Cardiac muscle cell (in vitro differentiated cells and primary cell): ENCODE data around the gene TNC. TPM values are rescaled to one million over a fixed set of nuclear protein-coding genes. Genes with fewer than 3 reads are reported as not detected.

Experiments used
- DNase-seq, 2 donors: peaks; one replicate each; pipeline versions ENCODE4 v3.0.0 to v3.0.0-alpha.2; 2010 to 2017; ENCODE audit warnings: low read depth in 1 of 2, low spot score in 1 of 2
- H3K27ac ChIP-seq: fragments of 200-600 bp; sonication (generic); 2 replicates; pipeline ENCODE4 v1.5.1; 2016
- H3K27me3 ChIP-seq: fragments of 200-600 bp; sonication (generic); 2 replicates; pipeline ENCODE4 v1.6.0; 2016; ENCODE audit warnings: control low read depth
- H3K36me3 ChIP-seq: fragments of 200-600 bp; sonication (generic); 2 replicates; pipeline ENCODE4 v1.5.1; 2016; ENCODE audit warnings: control low read depth
- H3K4me1 ChIP-seq: fragments of 200-600 bp; sonication (generic); 2 replicates; pipeline ENCODE4 v1.8.1; 2017; ENCODE audit warnings: low read depth, mild to moderate bottlenecking, mixed run types
- H3K4me3 ChIP-seq: fragments of 200-600 bp; sonication (generic); 2 replicates; pipeline ENCODE4 v1.5.1; 2016; ENCODE audit warnings: mild to moderate bottlenecking
- H3K9me3 ChIP-seq: fragments of 200-600 bp; sonication (generic); 2 replicates; pipeline ENCODE4 v1.5.1; 2017; ENCODE audit warnings: low read depth, mild to moderate bottlenecking, control low read depth
- CTCF ChIP-seq: IDR thresholded peaks from 2 replicates; pipeline ENCODE4 v1.5.1; 2012; ENCODE audit warnings: low read depth, mild to moderate bottlenecking, low read length
- polyA plus RNA-seq: library from polyadenylated mRNA; unstranded; fragments of >200 nt; fragmentation: Nextera tagmentation; extraction: Ambion mirVana; gene quantifications from 2 replicates; pipeline ENCODE4 v1.2.1, GENCODE V29; 2016
- total RNA-seq: library from RNA; depleted of rRNA; stranded (reverse); fragments of >200 nt; gene quantifications from 2 replicates; pipeline ENCODE4 v1.2.3, GENCODE V29; 2016

The TNC gene
- total and polyA plus RNA-seq, 2 experiments from 2014 or later, result 23.9 to 29.7 TPM

- DNase-seq, result no peak
- no peaks in the 10 kb centered on the region for H3K36me3 ChIP-seq
- H3K4me1 ChIP-seq, result no peaks in the 10 kb centered on the region
- no peak for TF ChIP-seq CTCF
- H3K9me3 ChIP-seq, result no peaks in the 10 kb centered on the region
- H3K27ac ChIP-seq, result no peak overlapping the region
- peaks cover 95% of the 10 kb centered on the region for H3K27me3 ChIP-seq
- no peak overlapping the region for H3K4me3 ChIP-seq
Observed at GRCh38 chr9:114989600-114990410, 128.2 kb downstream of the TNC start.

GRCh38 chr9:114988962-114989599 is 128.9 kb downstream of the TNC start:
- no peak overlapping the region for H3K27ac ChIP-seq
- H3K4me1 ChIP-seq, result no peaks in the 10 kb centered on the region
- peaks cover 95% of the 10 kb centered on the region for H3K27me3 ChIP-seq
- no peak overlapping the region for H3K4me3 ChIP-seq
- TF ChIP-seq CTCF, result no peak
- peak in 1 of 2 donors; percentile 8 for DNase-seq
- H3K9me3 ChIP-seq, result no peaks in the 10 kb centered on the region
- H3K36me3 ChIP-seq, result no peaks in the 10 kb centered on the region

- no peaks in the 10 kb centered on the region for H3K4me1 ChIP-seq
- DNase-seq, result no peak
- no peak for TF ChIP-seq CTCF
Observed at GRCh38 chr9:114987116-114987515, 130.8 kb downstream of the TNC start.

GRCh38 chr9:114985959-114986501 is 131.9 kb downstream of the TNC start:
- no peak for TF ChIP-seq CTCF
- no peaks in the 10 kb centered on the region for H3K9me3 ChIP-seq
- peaks cover 99% of the 10 kb centered on the region for H3K27me3 ChIP-seq
- no peaks in the 10 kb centered on the region for H3K36me3 ChIP-seq
- H3K27ac ChIP-seq, result no peak overlapping the region
- no peaks in the 10 kb centered on the region for H3K4me1 ChIP-seq
- no peak for DNase-seq
- H3K4me3 ChIP-seq, result no peak overlapping the region

More at GRCh38 chr9:114987116-114987515, 130.8 kb downstream of the TNC start:
- Histone ChIP-seq H3K4me3 (no peak overlapping the region), H3K27ac (no peak overlapping the region), H3K9me3 (no peaks in the 10 kb centered on the region), H3K36me3 (no peaks in the 10 kb centered on the region), H3K27me3 (peaks cover 98% of the 10 kb centered on the region)

GRCh38 chr9:114981063-114981462 is 136.9 kb downstream of the TNC start:
- TF ChIP-seq CTCF, result no peak

More at GRCh38 chr9:114981063-114981462, 136.9 kb downstream of the TNC start:
- DNase-seq, result no peak
- H3K27ac ChIP-seq, result no peak overlapping the region
- H3K4me1 ChIP-seq, result no peaks in the 10 kb centered on the region
- no peaks in the 10 kb centered on the region for H3K9me3 ChIP-seq
- no peaks in the 10 kb centered on the region for H3K36me3 ChIP-seq
- H3K4me3 ChIP-seq, result no peak overlapping the region
- peaks cover 91% of the 10 kb centered on the region for H3K27me3 ChIP-seq
